Endodermal cell (in vitro differentiated cells): Measurements from ENCODE around the gene LLGL2. TPM values are rescaled to one million over a fixed set of nuclear protein-coding genes. Genes with fewer than 3 reads are reported as not detected.

Experiments
- DNase-seq: peaks from one replicate; pipeline ENCODE4 v3.0.0-alpha.2; 2017
- H3K27ac ChIP-seq: 2 replicates; pipeline ENCODE4 v1.5.1; 2013; ENCODE audit warnings: mild to moderate bottlenecking, low read depth, low read length, moderate library complexity
- H3K27me3 ChIP-seq: 2 replicates; pipeline ENCODE4 v1.6.1; 2013; ENCODE audit warnings: mild to moderate bottlenecking, low read length, moderate library complexity; ENCODE audit not compliant: insufficient read depth, control insufficient read depth, poor library complexity, severe bottlenecking
- H3K36me3 ChIP-seq: 2 replicates; pipeline ENCODE4 v1.7.0; 2013; ENCODE audit warnings: mild to moderate bottlenecking, low read length, moderate library complexity; ENCODE audit not compliant: control insufficient read depth, insufficient read depth
- H3K4me1 ChIP-seq: one replicate; pipeline ENCODE4 v1.7.0; 2013; ENCODE audit warnings: low read length; ENCODE audit not compliant: control insufficient read depth, insufficient read depth
- H3K4me3 ChIP-seq: 2 replicates; pipeline ENCODE4 v1.5.1; 2013; ENCODE audit warnings: mild to moderate bottlenecking, low read length, moderate library complexity
- H3K9ac ChIP-seq: 2 replicates; pipeline ENCODE4 v1.6.1; 2013; ENCODE audit warnings: mild to moderate bottlenecking, low read length, moderate library complexity; ENCODE audit not compliant: poor library complexity, severe bottlenecking; ENCODE audit errors: extremely low read depth
- H3K9me3 ChIP-seq: 2 replicates; pipeline ENCODE4 v1.6.1; 2013; ENCODE audit warnings: mild to moderate bottlenecking, low read length, moderate library complexity; ENCODE audit not compliant: control insufficient read depth
- H3K27ac Mint-ChIP-seq: 2 replicates; pipeline ENCODE4 v1.8.0; 2020; ENCODE audit warnings: mixed read lengths
- H3K27me3 Mint-ChIP-seq: 2 replicates; pipeline ENCODE4 v1.8.0; 2021; ENCODE audit warnings: mild to moderate bottlenecking, mixed read lengths; ENCODE audit not compliant: insufficient read depth
- H3K36me3 Mint-ChIP-seq: 2 replicates; pipeline ENCODE4 v1.8.0; 2020; ENCODE audit warnings: low read depth, mixed read lengths
- H3K4me1 Mint-ChIP-seq: 2 replicates; pipeline ENCODE4 v1.8.0; 2020; ENCODE audit warnings: mixed read lengths
- H3K4me3 Mint-ChIP-seq: 2 replicates; pipeline ENCODE4 v1.8.0; 2020; ENCODE audit warnings: mild to moderate bottlenecking, moderate library complexity, mixed read lengths
- H3K9me3 Mint-ChIP-seq: 2 replicates; pipeline ENCODE4 v1.8.0; 2020; ENCODE audit warnings: mild to moderate bottlenecking, mixed read lengths
- CTCF ChIP-seq: fragments of 200-600 bp; sonication (generic); conservative IDR thresholded peaks from 2 replicates; pipeline ENCODE4 v1.5.0; 2021; ENCODE audit warnings: antibody characterized with exemption, mild to moderate bottlenecking
- WGBS, 2 experiments: methylation state at CpG; one replicate each; pipeline versions ENCODE4 v1.1.5 to v1.1.7; 2013; ENCODE audit warnings: missing lambda C conversion rate in 2 of 2, mixed read lengths in 1 of 2; ENCODE audit not compliant: insufficient coverage in 1 of 2, insufficient read length in 1 of 2; 5-methylcytosine and 5-hydroxymethylcytosine counted together
- total RNA-seq, 2 donors: library from RNA; stranded (reverse); fragmentation: NEBNext Ultra II Directional in 1 of 2; extraction: Animal tissue kit (Norgen Biotek cat#: 25700) in 1 of 2; gene quantifications; 2 replicates in 1 of 2; 3 replicates in 1 of 2; pipeline ENCODE4 v1.2.1, GENCODE V29; 2021

The LLGL2 gene
- total RNA-seq, 2 donors from 2014 or later, result 128 to 149 TPM

GRCh38 chr17:75485688-75486087 lies 39.8 kb upstream of the LLGL2 start:
- Mint-ChIP-seq H3K27ac (no peak overlapping the region), H3K36me3 (peaks cover 18% of the 10 kb centered on the region), H3K4me1 (peaks cover 17% of the 10 kb centered on the region), H3K4me3 (no peak overlapping the region), H3K9me3 (no peaks in the 10 kb centered on the region), H3K27me3 (peaks cover 58% of the 10 kb centered on the region)
- no peak overlapping the region for H3K9ac ChIP-seq
- TF ChIP-seq CTCF, result no peak
- H3K27me3 ChIP-seq, result peaks cover 43% of the 10 kb centered on the region
- H3K36me3 ChIP-seq, result peaks cover 4% of the 10 kb centered on the region
- peaks cover 6% of the 10 kb centered on the region for H3K4me1 ChIP-seq
- peak; percentile 40 for DNase-seq
- H3K4me3 ChIP-seq, result no peak overlapping the region
- no peaks in the 10 kb centered on the region for H3K9me3 ChIP-seq
- H3K27ac ChIP-seq, result no peak overlapping the region
- 93 to 97% methylated on average over 6 to 12 of the region's 12 CpGs for WGBS, 2 experiments

- Histone ChIP-seq H3K27ac (no peak overlapping the region), H3K9ac (no peak overlapping the region), H3K4me3 (no peak overlapping the region), H3K27me3 (peaks cover 42% of the 10 kb centered on the region), H3K9me3 (no peaks in the 10 kb centered on the region), H3K4me1 (peaks cover 5% of the 10 kb centered on the region), H3K36me3 (peaks cover 4% of the 10 kb centered on the region)
- Mint-ChIP-seq H3K9me3 (no peaks in the 10 kb centered on the region), H3K4me3 (no peak overlapping the region), H3K4me1 (peaks cover 13% of the 10 kb centered on the region), H3K27ac (no peak overlapping the region), H3K27me3 (peaks cover 56% of the 10 kb centered on the region), H3K36me3 (peaks cover 18% of the 10 kb centered on the region)
- TF ChIP-seq CTCF, result no peak
- peak; percentile 34 for DNase-seq
- 95 to 97% methylated on average over 9 to 14 of the region's 14 CpGs for WGBS, 2 experiments
Measured at GRCh38 chr17:75486151-75486550, 39.3 kb upstream of the LLGL2 start.

DNA sequence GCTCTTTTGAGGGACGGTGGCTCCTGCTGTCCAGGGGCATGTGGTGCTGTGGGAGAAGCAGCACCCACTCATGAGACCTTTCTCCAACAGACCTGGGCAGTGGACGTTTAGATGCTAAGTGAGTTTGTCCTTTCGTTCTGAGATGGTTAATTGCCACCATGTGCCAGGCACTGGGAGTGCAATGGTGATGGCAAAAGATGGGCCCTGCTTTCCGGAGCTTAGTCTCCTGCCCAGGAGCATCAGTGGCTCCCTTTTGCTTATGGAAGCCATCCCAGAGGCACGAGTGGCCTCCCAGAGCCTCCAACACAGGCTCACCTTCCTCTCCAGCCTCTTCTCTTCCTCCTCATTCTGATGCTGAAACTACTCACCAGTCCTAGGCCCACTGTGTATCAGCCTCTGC lies 38.5 kb upstream of the LLGL2 start:
- Mint-ChIP-seq H3K4me3 (no peak overlapping the region), H3K27ac (no peak overlapping the region), H3K9me3 (no peaks in the 10 kb centered on the region), H3K36me3 (peaks cover 18% of the 10 kb centered on the region), H3K4me1 (peaks cover 5% of the 10 kb centered on the region), H3K27me3 (peaks cover 48% of the 10 kb centered on the region)
- Histone ChIP-seq H3K4me1 (no peaks in the 10 kb centered on the region), H3K9ac (no peak overlapping the region), H3K27ac (no peak overlapping the region), H3K9me3 (no peaks in the 10 kb centered on the region), H3K27me3 (peaks cover 36% of the 10 kb centered on the region), H3K36me3 (peaks cover 4% of the 10 kb centered on the region), H3K4me3 (no peak overlapping the region)
- TF ChIP-seq CTCF, result no peak
- DNase-seq, result no peak
- WGBS, 2 experiments, result 87 to 88% methylated on average over 5 of the region's 5 CpGs
